ENCODE measurements around the gene GBX1.

- TF ChIP-seq FOXA1 (IDR thresholded peaks at IDR 0.05) (no peak), SUZ12 (IDR thresholded peaks at IDR 0.05) (no peak), HDGF (IDR thresholded peaks at IDR 0.05; ENCODE audit: borderline replicate concordance) (no peak), NFRKB (IDR thresholded peaks at IDR 0.05) (no peak), SP1 (IDR thresholded peaks at IDR 0.05) (no peak), TARDBP (IDR thresholded peaks at IDR 0.05) (no peak), FOXK2 (IDR thresholded peaks at IDR 0.05) (no peak), FOXM1 (IDR thresholded peaks at IDR 0.05; ENCODE audit: borderline replicate concordance) (no peak)
Observed at GRCh38 chr7:151177310-151177709, 9.8 kb upstream of the GBX1 start.

Measured in HEK293T (cell line).